Suprapubic skin (tissue), 3 donors: ENCODE results near the gene CNGB1.
"Not testable (repeated sequence)": the region's sequence is repeated elsewhere in the genome, so short reads cannot be mapped to it uniquely, and the experiment has no call there.

Source experiments
- POLR2A ChIP-seq, 2 donors: fragments of 450-650 bp; IDR thresholded peaks; one replicate each; pipeline ENCODE4 v1.6.1; 2017; ENCODE audit warnings: antibody characterized with exemption in 2 of 2, mild to moderate bottlenecking in 2 of 2, moderate library complexity in 2 of 2
- TF ChIP-seq, protein P1 (sequence below), 2 donors: fragments of 200-600 bp in 1 of 2; fragments of 450-650 bp in 1 of 2; sonication (generic) in 1 of 2; IDR thresholded peaks; one replicate each; pipeline ENCODE4 v1.5.1; 2016 to 2019; ENCODE audit warnings: antibody characterized with exemption in 2 of 2, mild to moderate bottlenecking in 1 of 2, moderate library complexity in 1 of 2

DNA sequence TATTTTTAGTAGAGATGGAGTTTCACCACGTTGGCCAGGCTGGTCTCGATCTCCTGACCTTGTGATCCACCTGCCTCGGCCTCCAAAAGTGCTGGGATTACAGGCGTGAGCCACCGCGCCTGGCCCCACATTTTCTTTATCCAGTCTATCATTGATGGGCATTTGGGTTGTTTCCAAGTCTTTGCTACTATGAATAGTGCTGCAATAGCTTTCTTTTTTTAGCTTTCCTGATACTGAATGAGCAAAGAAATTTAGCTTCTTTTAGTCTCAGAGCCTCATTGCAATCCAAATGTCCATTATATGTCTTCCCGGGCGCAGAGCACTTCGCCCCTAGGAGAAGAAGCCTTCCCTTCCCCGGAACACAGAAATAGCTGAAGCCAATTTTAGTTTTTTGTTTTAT lies 112.9 kb downstream of the CNGB1 start:
- TF ChIP-seq, protein P1, sequence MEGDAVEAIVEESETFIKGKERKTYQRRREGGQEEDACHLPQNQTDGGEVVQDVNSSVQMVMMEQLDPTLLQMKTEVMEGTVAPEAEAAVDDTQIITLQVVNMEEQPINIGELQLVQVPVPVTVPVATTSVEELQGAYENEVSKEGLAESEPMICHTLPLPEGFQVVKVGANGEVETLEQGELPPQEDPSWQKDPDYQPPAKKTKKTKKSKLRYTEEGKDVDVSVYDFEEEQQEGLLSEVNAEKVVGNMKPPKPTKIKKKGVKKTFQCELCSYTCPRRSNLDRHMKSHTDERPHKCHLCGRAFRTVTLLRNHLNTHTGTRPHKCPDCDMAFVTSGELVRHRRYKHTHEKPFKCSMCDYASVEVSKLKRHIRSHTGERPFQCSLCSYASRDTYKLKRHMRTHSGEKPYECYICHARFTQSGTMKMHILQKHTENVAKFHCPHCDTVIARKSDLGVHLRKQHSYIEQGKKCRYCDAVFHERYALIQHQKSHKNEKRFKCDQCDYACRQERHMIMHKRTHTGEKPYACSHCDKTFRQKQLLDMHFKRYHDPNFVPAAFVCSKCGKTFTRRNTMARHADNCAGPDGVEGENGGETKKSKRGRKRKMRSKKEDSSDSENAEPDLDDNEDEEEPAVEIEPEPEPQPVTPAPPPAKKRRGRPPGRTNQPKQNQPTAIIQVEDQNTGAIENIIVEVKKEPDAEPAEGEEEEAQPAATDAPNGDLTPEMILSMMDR (IDR thresholded peaks at IDR 0.05): not testable (repeated sequence)
- not testable (repeated sequence) for TF ChIP-seq POLR2A (IDR thresholded peaks at IDR 0.05)
